DMS53 treated with DMSO at 0.1 percent for 48 hours (cell line): ENCODE measurements around the gene SCLT1.

Source experiments
- DNase-seq: peaks from one replicate; lab custom pipeline; 2025; ENCODE audit not compliant: unreplicated experiment; lab: John Stamatoyannopoulos, UW

SCLT1 gene

GRCh38 chr4:128961405-128961804 lies 131.9 kb downstream of the SCLT1 start:
- DNase-seq, result no peak

- no peak for DNase-seq
These were observed 135.1 kb downstream of the SCLT1 start for GRCh38 chr4:128958194-128958593.

- DNase-seq, result no peak
These were observed 135.9 kb downstream of the SCLT1 start for GRCh38 chr4:128957459-128957858.

- no peak for DNase-seq
These were observed 137.6 kb downstream of the SCLT1 start for GRCh38 chr4:128955751-128956150.

- DNase-seq, result no peak
These were observed 138.4 kb downstream of the SCLT1 start for GRCh38 chr4:128954941-128955340.

GRCh38 chr4:128951316-128951715 lies 142.0 kb downstream of the SCLT1 start:
- no peak for DNase-seq

GRCh38 chr4:128950796-128951195 lies 142.5 kb downstream of the SCLT1 start:
- no peak for DNase-seq

DNA sequence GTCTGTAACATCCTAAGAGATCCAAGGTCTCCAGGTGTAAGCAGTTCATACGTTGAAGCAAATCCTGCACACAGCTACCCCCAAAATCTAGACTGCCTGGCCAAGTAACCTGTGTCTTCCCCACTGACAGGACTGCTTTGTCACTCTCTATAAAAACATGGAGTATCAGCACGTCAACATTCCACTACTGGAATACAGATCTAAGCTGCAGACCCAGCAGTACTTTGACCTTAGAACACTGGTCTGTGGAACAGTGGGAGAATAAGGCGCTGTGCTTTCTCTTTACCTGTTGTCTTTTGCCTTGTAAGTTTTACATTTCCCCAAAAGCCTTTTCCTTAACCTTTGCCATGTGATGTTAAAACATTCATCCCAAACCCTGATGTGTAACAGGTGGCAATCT lies 146.4 kb downstream of the SCLT1 start:
- DNase-seq, result no peak

- DNase-seq, result no peak
These were observed 150.7 kb downstream of the SCLT1 start for GRCh38 chr4:128942607-128943006.

GRCh38 chr4:128940971-128941370 lies 152.4 kb downstream of the SCLT1 start:
- no peak for DNase-seq

- DNase-seq, result no peak
These were observed 163.3 kb downstream of the SCLT1 start for GRCh38 chr4:128930051-128930450.

GRCh38 chr4:128924951-128925350 lies 168.4 kb downstream of the SCLT1 start:
- no peak for DNase-seq

GRCh38 chr4:128921954-128922353 lies 171.4 kb downstream of the SCLT1 start:
- DNase-seq, result no peak

GRCh38 chr4:128917781-128918180 lies 175.6 kb downstream of the SCLT1 start:
- no peak for DNase-seq

GRCh38 chr4:128916832-128917231 lies 176.5 kb downstream of the SCLT1 start:
- no peak for DNase-seq

DNA sequence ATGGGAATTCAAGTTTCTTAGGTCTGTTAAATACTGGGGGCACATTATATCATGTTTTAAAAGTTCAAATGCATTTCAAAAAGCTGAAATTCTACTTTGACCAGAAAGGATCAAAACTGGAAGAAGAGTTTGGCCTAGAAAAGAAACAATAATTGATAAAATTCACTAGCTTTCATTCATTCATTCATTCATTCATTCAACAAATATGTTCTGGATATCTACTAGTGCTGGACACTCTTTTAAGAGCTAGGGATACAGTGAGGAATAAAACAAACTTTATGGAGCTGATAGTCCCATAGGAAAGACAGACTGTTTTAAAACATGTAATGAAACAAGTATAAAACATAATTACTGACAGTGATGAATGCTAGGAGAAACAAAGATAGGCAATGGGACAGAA lies 177.8 kb downstream of the SCLT1 start:
- no peak for DNase-seq

- no peak for DNase-seq
These were observed 180.1 kb downstream of the SCLT1 start for GRCh38 chr4:128913228-128913627.

DNA sequence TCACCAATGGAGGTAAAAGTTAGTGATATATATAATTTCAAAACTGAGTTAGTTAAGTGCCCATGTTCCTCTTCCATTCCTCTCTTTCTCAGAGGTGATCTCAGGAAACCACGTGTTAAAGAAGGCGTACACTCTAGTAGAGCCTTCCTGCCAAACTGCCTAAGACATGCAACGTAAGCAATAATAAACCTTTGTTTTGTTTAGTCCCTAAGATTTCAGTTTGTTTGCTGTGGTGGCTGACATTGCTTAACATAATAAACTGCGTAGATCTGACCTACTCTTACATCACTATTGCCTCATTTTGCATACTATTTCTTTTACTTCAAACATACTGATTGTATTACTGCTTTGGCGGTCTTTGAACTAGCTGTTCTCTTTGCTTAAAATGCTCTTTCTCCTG lies 184.6 kb downstream of the SCLT1 start:
- DNase-seq, result no peak

GRCh38 chr4:128907981-128908380 lies 185.4 kb downstream of the SCLT1 start:
- DNase-seq, result no peak

DNA sequence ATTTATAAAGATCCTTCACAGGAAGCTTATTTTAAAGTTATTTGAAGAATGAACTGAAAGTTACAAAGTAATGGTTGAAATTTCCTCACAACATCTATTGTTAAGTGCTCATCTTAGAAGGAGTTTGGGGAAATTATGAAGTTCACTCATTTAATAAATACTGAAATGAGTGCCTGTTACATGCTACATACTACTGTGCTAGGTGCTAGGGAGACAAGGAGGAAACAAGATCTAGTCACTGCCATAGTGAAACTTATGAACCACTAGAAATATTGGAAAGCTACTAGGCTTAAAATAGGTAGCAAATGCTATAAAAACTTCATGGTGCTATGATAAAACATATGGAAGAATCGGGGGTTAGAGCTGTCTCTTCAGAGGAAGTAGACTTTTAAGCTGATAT lies 186.8 kb downstream of the SCLT1 start:
- no peak for DNase-seq

GRCh38 chr4:128904821-128905220 lies 188.5 kb downstream of the SCLT1 start:
- DNase-seq, result no peak

GRCh38 chr4:128880662-128881061 lies 212.7 kb downstream of the SCLT1 start:
- no peak for DNase-seq

- DNase-seq, result no peak
These were observed 213.4 kb downstream of the SCLT1 start for GRCh38 chr4:128879971-128880370.

GRCh38 chr4:128879283-128879682 lies 214.1 kb downstream of the SCLT1 start:
- no peak for DNase-seq
